ENCODE measurements around the gene PITPNM2. TPM values are rescaled to one million over a fixed set of nuclear protein-coding genes. Genes with fewer than 3 reads are reported as not detected.

The PITPNM2 gene
- total RNA-seq, 4 donors from 2014 or later = 3.2 to 6.5 (median 4.2) TPM

DNA sequence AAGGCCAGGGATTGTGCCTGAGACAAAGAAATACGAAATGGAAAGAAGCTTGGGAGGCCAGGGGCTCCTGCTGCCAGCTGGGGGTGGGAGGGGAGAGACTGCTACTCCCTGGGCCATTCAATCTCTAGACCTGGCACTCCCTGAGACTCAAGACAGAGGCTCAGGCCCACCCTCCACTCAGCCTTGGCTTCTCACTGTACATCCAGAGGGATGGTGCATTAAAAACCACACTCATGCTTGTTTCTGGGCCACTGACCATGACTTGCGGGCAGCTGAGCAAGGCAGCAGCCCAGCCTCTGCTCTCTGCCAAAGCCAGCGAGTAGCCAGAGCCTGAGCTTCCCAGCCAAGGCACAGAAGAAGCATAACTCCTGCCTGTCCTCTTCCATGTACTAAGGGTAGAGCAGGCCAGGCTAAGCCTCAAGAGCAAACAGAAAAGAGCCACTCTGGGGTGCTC is 41.5 kb downstream of the PITPNM2 start:
- no peak for DNase-seq (ENCODE audit: low spot score in 2 of 2)
- no peak overlapping the region for H3K4me3 ChIP-seq (ENCODE audit: low read depth, poor library complexity, severe bottlenecking)
- 64 to 69% methylated on average over 3 of the region's 3 CpGs for whole genome bisulfite sequencing, 2 donors
- TF ChIP-seq, protein P1, sequence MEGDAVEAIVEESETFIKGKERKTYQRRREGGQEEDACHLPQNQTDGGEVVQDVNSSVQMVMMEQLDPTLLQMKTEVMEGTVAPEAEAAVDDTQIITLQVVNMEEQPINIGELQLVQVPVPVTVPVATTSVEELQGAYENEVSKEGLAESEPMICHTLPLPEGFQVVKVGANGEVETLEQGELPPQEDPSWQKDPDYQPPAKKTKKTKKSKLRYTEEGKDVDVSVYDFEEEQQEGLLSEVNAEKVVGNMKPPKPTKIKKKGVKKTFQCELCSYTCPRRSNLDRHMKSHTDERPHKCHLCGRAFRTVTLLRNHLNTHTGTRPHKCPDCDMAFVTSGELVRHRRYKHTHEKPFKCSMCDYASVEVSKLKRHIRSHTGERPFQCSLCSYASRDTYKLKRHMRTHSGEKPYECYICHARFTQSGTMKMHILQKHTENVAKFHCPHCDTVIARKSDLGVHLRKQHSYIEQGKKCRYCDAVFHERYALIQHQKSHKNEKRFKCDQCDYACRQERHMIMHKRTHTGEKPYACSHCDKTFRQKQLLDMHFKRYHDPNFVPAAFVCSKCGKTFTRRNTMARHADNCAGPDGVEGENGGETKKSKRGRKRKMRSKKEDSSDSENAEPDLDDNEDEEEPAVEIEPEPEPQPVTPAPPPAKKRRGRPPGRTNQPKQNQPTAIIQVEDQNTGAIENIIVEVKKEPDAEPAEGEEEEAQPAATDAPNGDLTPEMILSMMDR (IDR thresholded peaks at IDR 0.05) = no peak
- TF ChIP-seq POLR2A (IDR thresholded peaks at IDR 0.05) = no peak
- intact Hi-C loops (cut with DNase I; ENCODE audit: low total_unique reads) = no loop called here

DNA sequence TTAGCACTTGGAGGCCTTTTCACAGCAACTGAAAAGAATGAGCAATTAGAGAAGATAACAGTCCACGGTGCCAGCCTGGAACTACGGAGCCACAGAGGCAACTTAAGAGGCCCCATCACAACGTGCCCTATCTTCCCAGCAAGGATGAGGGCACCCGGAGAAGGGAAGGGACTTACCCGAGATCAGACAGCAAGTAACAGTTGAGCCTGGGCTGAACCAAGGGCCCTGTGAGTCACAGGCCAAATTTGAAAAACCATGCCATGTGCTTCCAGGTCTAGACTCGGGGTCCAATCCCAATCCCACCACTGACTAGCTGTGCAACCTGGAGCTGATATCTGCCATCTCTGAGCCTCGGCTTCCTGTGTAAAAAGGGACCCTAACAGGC is 42.2 kb downstream of the PITPNM2 start:
- no peak for TF ChIP-seq POLR2A (IDR thresholded peaks at IDR 0.05)
- TF ChIP-seq, protein P1 (IDR thresholded peaks at IDR 0.05) = no peak
- WGBS, 2 donors = 89 to 92% methylated on average over 7 of the region's 7 CpGs
- DNase-seq (ENCODE audit: low spot score in 2 of 2) = no peak
- H3K4me3 ChIP-seq (ENCODE audit: low read depth, poor library complexity, severe bottlenecking) = no peak overlapping the region
- intact Hi-C loops (cut with DNase I; ENCODE audit: low total_unique reads) = no loop called here

GRCh38 chr12:123107926-123108681 is 42.8 kb downstream of the PITPNM2 start:
- H3K4me3 ChIP-seq (ENCODE audit: low read depth, poor library complexity, severe bottlenecking) = no peak overlapping the region
- WGBS, 2 donors = 84 to 88% methylated on average over 13 of the region's 13 CpGs
- TF ChIP-seq POLR2A (IDR thresholded peaks at IDR 0.05) = no peak
- TF ChIP-seq, protein P1 (IDR thresholded peaks at IDR 0.05) = no peak
- intact Hi-C loops (cut with DNase I; ENCODE audit: low total_unique reads) = no loop called here
- no peak for DNase-seq (ENCODE audit: low spot score in 2 of 2)

GRCh38 chr12:123106640-123107359 is 44.1 kb downstream of the PITPNM2 start:
- no peak for DNase-seq (ENCODE audit: low spot score in 2 of 2)
- intact Hi-C loops (cut with DNase I; ENCODE audit: low total_unique reads) = no loop called here
- TF ChIP-seq, protein P1 (IDR thresholded peaks at IDR 0.05) = no peak
- no peak for TF ChIP-seq POLR2A (IDR thresholded peaks at IDR 0.05)
- H3K4me3 ChIP-seq (ENCODE audit: low read depth, poor library complexity, severe bottlenecking) = no peak overlapping the region
- 46 to 66% methylated on average over 7 to 9 of the region's 9 CpGs for WGBS, 2 donors

GRCh38 chr12:123105211-123105826 is 45.6 kb downstream of the PITPNM2 start:
- TF ChIP-seq POLR2A (IDR thresholded peaks at IDR 0.05) = no peak
- TF ChIP-seq, protein P1 (IDR thresholded peaks at IDR 0.05) = no peak
- no peak overlapping the region for H3K4me3 ChIP-seq (ENCODE audit: low read depth, poor library complexity, severe bottlenecking)
- DNase-seq (ENCODE audit: low spot score in 2 of 2) = no peak
- WGBS, 2 donors = 78 to 80% methylated on average over 14 of the region's 14 CpGs
- intact Hi-C loops (cut with DNase I; ENCODE audit: low total_unique reads) = no loop called here

Data from lower leg skin (tissue), 4 donors.